OCI-LY7 (cell line): ENCODE measurements around the gene MYL2. TPM values are rescaled to one million over a fixed set of nuclear protein-coding genes. Genes with fewer than 3 reads are reported as not detected.
A peak's percentile ranks its signal among the peaks of the same experiment; 100 is the strongest.

ENCODE experiments used
- BruUV-seq: library from RNA; stranded (reverse); fragments of 400-500 nt; replicated peaks from 2 replicates; lab custom pipeline; 2021; lab: Mats Ljungman, UMichigan
- CTCF ChIA-PET: fragments of 300-600 bp; sonication (Branson Sonifier 250); formaldehyde crosslinking; loops from one replicate; lab custom pipeline; 2022; ENCODE audit warnings: antibody characterized with exemption; ENCODE audit not compliant: unreplicated experiment; lab: Charles Lee
- POLR2A ChIA-PET: fragments of 300-600 bp; sonication (Branson Sonifier 250); formaldehyde crosslinking; loops from one replicate; lab custom pipeline; 2022; ENCODE audit warnings: antibody characterized with exemption; lab: Charles Lee
- DNase-seq: peaks from one replicate; pipeline ENCODE4 v3.0.0-alpha.2; 2015; ENCODE audit warnings: low spot score
- H2AFZ ChIP-seq: fragments of 200-600 bp; sonication (generic), shearing (Covaris generic); 2 replicates; pipeline ENCODE4 v1.6.1; 2014; ENCODE audit warnings: mild to moderate bottlenecking, antibody characterized with exemption, low read length, moderate library complexity
- H3K27ac ChIP-seq: fragments of 200-600 bp; sonication (generic); 2 replicates; pipeline ENCODE4 v1.5.1; 2014; ENCODE audit warnings: mixed run types, low read depth, mild to moderate bottlenecking, moderate library complexity, low read length, inconsistent platforms; ENCODE audit not compliant: poor library complexity, severe bottlenecking
- H3K36me3 ChIP-seq: fragments of 200-600 bp; sonication (generic); 2 replicates; pipeline ENCODE4 v1.6.1; 2014; ENCODE audit warnings: mild to moderate bottlenecking, antibody characterized with exemption, low read length, moderate library complexity, mixed read lengths; ENCODE audit not compliant: insufficient read depth
- H3K4me1 ChIP-seq: fragments of 200-600 bp; sonication (generic); 2 replicates; pipeline ENCODE4 v1.5.1; 2014; ENCODE audit warnings: mild to moderate bottlenecking, low read length; ENCODE audit not compliant: insufficient read depth, poor library complexity, severe bottlenecking
- H3K4me2 ChIP-seq: fragments of 200-600 bp; sonication (generic); 2 replicates; pipeline ENCODE4 v1.6.1; 2014; ENCODE audit warnings: mild to moderate bottlenecking, low read length
- H3K4me3 ChIP-seq: fragments of 200-600 bp; sonication (generic); 2 replicates; pipeline ENCODE4 v1.5.1; 2014; ENCODE audit warnings: mild to moderate bottlenecking, low read depth, low read length; ENCODE audit not compliant: poor library complexity, severe bottlenecking
- H3K79me2 ChIP-seq: fragments of 200-600 bp; sonication (generic); 2 replicates; pipeline ENCODE4 v1.6.1; 2016; ENCODE audit warnings: low read depth, mild to moderate bottlenecking, low read length, moderate library complexity, mixed read lengths; ENCODE audit not compliant: insufficient read depth
- H3K9me2 ChIP-seq: fragments of 200-600 bp; sonication (generic); 2 replicates; pipeline ENCODE4 v1.6.1; 2016; ENCODE audit warnings: mild to moderate bottlenecking, low read length, mixed read lengths; ENCODE audit not compliant: insufficient read depth
- H3K9me3 ChIP-seq: fragments of 200-600 bp; sonication (generic); 2 replicates; pipeline ENCODE4 v1.6.1; 2014; ENCODE audit warnings: mild to moderate bottlenecking, mixed run types, low read length, mixed read lengths
- H4K20me1 ChIP-seq: fragments of 200-600 bp; sonication (generic); 2 replicates; pipeline ENCODE4 v1.6.1; 2014; ENCODE audit warnings: mild to moderate bottlenecking, antibody characterized with exemption, low read length, moderate library complexity, mixed read lengths; ENCODE audit not compliant: insufficient read depth
- EZH2phosphoT487 ChIP-seq: fragments of 200-600 bp; sonication (generic); IDR thresholded peaks from 2 replicates; pipeline ENCODE4 v1.6.1; 2018; ENCODE audit warnings: low read depth, borderline replicate concordance, mild to moderate bottlenecking, mixed run types, antibody characterized with exemption, low read length, moderate library complexity, mixed read lengths
- intact Hi-C: fragments of 100-400 bp; cut with micrococcal nuclease; formaldehyde crosslinking; loops from one replicate; pipeline ENCODE4 v1.10.0; 2022; ENCODE audit not compliant: unreplicated experiment
- total RNA-seq, 2 experiments: library from RNA; depleted of rRNA in 1 of 2; stranded (reverse); fragments of >200 nt in 1 of 2; shearing (Covaris generic) in 1 of 2; gene quantifications; 2 replicates each; pipeline ENCODE4 v1.2.3, GENCODE V29; 2014 to 2022
- TF ChIP-seq, protein P1 (sequence below): fragments of 200-600 bp; sonication (generic); conservative IDR thresholded peaks from 2 replicates; pipeline ENCODE4 v1.5.1; 2014; ENCODE audit warnings: mild to moderate bottlenecking, antibody characterized with exemption, low read length, moderate library complexity, mixed read lengths

The MYL2 gene
- total RNA-seq, 2 experiments from 2014 or later, result 7.4 TPM; not detected in 1

DNA sequence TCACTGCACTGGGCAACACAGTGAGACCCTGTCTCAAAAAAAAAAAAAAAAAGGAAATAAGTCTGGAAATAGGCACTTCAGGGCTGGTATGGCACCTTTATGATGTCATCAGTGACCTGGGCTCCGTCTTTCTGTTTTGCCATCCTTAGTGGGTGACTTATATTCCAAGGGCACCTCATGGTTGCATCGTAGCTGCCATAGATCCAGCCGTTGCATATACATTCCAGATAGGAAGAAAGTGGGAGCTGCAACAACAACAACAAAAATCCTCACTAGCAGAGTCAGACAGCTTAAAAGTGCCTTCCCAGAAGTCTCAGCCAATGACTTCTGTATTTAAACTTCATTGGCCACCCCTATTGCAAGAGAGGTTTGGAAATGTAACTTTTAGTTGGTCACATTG, 26.4 kb downstream of the MYL2 start:
- BruUV-seq, result no TSS peak
- H3K4me2 ChIP-seq, result peak overlapping the region; percentile 68
- POLR2A ChIA-PET, result interaction anchor here (1.0 to 1.5 kb wide), 2 partner anchors 13 to 38 kb away, joined by 3 to 5 read pairs; no protein-coding TSS in a partner anchor

DNA sequence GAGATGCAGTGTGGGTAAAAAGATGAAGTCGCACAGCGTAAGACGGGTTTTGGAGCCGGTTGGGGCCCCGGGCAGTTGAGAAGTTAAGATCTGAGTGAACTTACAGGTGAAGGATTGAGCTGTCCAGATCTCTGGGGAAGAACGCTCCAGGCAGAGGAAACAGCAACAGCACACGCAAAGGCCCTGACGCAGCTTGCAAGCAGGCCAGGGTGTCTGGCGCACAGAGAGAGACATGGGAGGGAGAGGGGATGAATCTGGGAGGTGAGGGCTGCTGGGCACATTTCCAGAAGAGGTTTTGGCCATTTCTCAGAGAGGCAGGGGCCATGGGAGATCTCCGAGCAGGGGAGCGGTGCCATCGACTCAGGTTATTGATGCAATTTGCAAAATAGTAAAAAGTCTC, 31.0 kb downstream of the MYL2 start:
- Histone ChIP-seq H3K4me1 (no peaks in the 10 kb centered on the region), H3K9me3 (no peaks in the 10 kb centered on the region), H4K20me1 (no peaks in the 10 kb centered on the region), H3K27ac (no peak overlapping the region), H3K4me3 (no peak overlapping the region), H3K79me2 (no peaks in the 10 kb centered on the region), H3K9me2 (no peaks in the 10 kb centered on the region), H3K4me2 (no peak overlapping the region), H2AFZ (no peak overlapping the region), H3K36me3 (no peaks in the 10 kb centered on the region)
- ChIA-PET POLR2A (no interaction called here), CTCF (no interaction called here)
- intact Hi-C loops, result loop anchor here (2.0 to 10.0 kb wide), 3 partner anchors 191 to 435 kb away; partner anchors contain the start of gene ARPC3
- no TSS peak for BruUV-seq
- TF ChIP-seq, protein P1, sequence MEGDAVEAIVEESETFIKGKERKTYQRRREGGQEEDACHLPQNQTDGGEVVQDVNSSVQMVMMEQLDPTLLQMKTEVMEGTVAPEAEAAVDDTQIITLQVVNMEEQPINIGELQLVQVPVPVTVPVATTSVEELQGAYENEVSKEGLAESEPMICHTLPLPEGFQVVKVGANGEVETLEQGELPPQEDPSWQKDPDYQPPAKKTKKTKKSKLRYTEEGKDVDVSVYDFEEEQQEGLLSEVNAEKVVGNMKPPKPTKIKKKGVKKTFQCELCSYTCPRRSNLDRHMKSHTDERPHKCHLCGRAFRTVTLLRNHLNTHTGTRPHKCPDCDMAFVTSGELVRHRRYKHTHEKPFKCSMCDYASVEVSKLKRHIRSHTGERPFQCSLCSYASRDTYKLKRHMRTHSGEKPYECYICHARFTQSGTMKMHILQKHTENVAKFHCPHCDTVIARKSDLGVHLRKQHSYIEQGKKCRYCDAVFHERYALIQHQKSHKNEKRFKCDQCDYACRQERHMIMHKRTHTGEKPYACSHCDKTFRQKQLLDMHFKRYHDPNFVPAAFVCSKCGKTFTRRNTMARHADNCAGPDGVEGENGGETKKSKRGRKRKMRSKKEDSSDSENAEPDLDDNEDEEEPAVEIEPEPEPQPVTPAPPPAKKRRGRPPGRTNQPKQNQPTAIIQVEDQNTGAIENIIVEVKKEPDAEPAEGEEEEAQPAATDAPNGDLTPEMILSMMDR, result no peak
- no peak for TF ChIP-seq EZH2phosphoT487
- DNase-seq, result no peak

More for the DNA sequence above, 26.4 kb downstream of the MYL2 start:
- Histone ChIP-seq H3K79me2 (no peaks in the 10 kb centered on the region), H3K4me3 (no peak overlapping the region), H3K27ac (no peak overlapping the region), H3K9me3 (no peaks in the 10 kb centered on the region), H3K36me3 (no peaks in the 10 kb centered on the region), H4K20me1 (no peaks in the 10 kb centered on the region), H2AFZ (peak overlapping the region; percentile 64), H3K4me1 (no peaks in the 10 kb centered on the region), H3K9me2 (no peaks in the 10 kb centered on the region)
- TF ChIP-seq EZH2phosphoT487, result no peak
- TF ChIP-seq, protein P1, result no peak
- DNase-seq, result no peak
- intact Hi-C loops, result loop anchor here (1.0 to 5.0 kb wide), 4 partner anchors 12 to 278 kb away; no protein-coding TSS in a partner anchor
- CTCF ChIA-PET, result no interaction called here

DNA sequence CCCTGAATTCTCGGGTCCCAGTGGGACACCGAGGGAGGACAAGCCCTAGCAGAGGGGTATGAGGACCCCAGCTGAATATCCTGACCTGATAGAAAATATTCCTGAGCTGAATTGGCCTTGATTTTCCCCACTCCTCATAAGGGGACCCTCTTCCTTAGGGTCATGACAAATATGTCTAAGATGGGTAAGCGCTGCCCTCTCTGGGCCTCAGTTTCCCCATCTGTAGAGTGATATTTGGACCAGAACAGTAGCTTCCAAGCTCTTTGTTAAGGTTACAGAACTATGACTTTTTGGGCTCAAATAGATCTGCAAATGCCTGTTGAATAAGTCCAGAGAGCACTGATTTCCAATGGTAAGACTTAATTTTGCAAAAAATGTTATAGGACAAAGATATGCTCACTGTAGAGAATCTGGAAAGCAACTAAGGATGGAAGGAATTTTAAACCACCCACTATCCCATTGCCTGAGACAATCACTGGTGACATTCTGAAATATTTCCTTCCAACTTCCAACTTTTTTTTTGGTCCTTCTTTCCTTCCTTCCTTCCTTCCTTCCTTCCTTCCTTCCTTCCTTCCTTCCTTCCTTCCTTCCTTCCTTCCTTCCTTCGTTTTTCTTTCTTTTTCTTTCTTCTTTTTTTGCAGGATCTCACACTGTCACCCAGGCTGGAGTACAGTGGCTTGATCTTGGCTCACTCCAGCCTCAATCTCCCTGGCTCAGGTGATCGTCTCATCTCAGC, 32.0 kb downstream of the MYL2 start:
- ChIA-PET POLR2A (interaction anchor here (0.6 to 1.0 kb wide), 2 partner anchors 205 to 269 kb away, joined by 3 read pairs; no protein-coding TSS in a partner anchor), CTCF (no interaction called here)
- Histone ChIP-seq H3K4me2 (no peak overlapping the region), H3K36me3 (no peaks in the 10 kb centered on the region), H3K27ac (no peak overlapping the region), H3K4me3 (no peak overlapping the region), H3K4me1 (no peaks in the 10 kb centered on the region), H3K9me2 (no peaks in the 10 kb centered on the region), H3K79me2 (no peaks in the 10 kb centered on the region), H2AFZ (no peak overlapping the region), H4K20me1 (no peaks in the 10 kb centered on the region), H3K9me3 (no peaks in the 10 kb centered on the region)
- no peak for DNase-seq
- BruUV-seq, result no TSS peak
- intact Hi-C loops, result loop anchor here (1.0 to 10.0 kb wide), 5 partner anchors 62 to 434 kb away; partner anchors contain the start of gene ARPC3
- no peak for TF ChIP-seq EZH2phosphoT487
- TF ChIP-seq, protein P1, result peak; percentile 49; the same call in 1 of the 2 replicates
